ENCODE results near the gene EFCAB12. TPM values are rescaled to one million over a fixed set of nuclear protein-coding genes. Genes with fewer than 3 reads are reported as not detected.

EFCAB12 gene
- total and polyA plus RNA-seq, 10 of the 15 experiments (the other 5 are each of a cell fraction or from before 2014, with no cell fraction given) = 0.02 to 0.85 (median 0.33) TPM

GRCh38 chr3:129353589-129353941 lies 74.9 kb downstream of the EFCAB12 start (continued):
- TF ChIP-seq EP300 (IDR thresholded peaks at IDR 0.05; ENCODE audit: borderline replicate concordance in 1 of 2, control insufficient read depth in 1 of 2, low read depth in 2 of 2, low read length in 2 of 2) = no peak

DNA sequence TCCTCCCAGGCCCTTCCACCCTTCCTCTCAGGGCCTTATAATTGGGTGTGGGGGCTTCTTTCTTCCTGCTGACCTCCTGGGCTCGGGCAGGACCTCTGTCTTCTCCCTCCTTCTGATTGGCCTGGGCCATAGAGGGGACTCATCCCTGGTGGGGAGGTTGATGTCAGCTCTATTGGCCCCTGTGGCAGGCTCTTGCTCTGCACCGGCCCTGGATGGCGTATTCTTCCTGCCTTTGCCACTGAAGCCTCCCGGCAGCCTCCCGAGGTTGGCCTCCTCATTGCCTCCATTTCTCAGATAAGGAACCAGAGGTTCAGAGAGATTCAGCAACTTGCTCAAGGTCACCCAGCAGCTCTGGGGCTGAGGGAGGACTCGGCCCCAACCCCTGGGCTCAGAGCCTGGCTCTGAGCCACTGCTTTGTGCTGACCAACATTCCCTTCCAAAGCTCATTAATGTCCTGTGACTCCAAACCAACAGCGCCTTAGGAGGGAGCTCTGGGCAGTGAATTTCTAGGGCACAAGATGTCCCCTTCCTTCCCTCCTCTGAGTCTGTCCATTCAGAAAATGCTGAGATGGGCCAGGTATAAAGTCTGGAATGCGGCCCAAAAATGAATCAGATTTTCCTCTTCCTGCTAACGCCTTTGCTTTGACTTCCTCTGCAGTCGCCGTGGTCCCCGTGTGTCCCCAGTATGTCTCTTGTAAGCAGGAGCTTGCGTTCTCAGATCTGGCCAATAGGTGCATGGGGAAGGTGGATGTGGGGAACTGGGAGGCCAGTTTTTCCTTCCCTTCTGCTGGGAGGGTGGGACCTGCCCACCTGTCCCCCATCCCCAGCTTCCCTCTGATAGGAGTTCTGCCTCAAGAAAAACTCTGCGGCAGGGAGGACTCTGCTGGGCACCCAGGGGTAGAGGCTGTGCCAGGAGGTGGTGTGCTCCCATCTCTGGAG lies 75.5 kb downstream of the EFCAB12 start:
- POLR2A ChIA-PET = no interaction called here
- Histone ChIP-seq H3K4me1 (ENCODE audit: control insufficient read depth, insufficient read depth, low read length) (no peaks in the 10 kb centered on the region), H3K9ac (ENCODE audit: control insufficient read depth, insufficient read depth, low read length) (no peak overlapping the region), H3K36me3 (ENCODE audit: control insufficient read depth in 2 of 2, insufficient read depth in 2 of 2, low read length in 1 of 2) (no peaks in the 10 kb centered on the region), H3K4me2 (ENCODE audit: control insufficient read depth, insufficient read depth) (no peak overlapping the region), H3K27ac (ENCODE audit: control insufficient read depth, insufficient read depth) (no peak overlapping the region), H3K9me3 (replicated peaks; ENCODE audit: control insufficient read depth, insufficient read depth, low read length) (no peaks in the 10 kb centered on the region), H3K4me3 (no peak overlapping the region), H3K27me3 (replicated peaks in 1 of 2; ENCODE audit: control insufficient read depth in 2 of 2, insufficient read depth in 2 of 2, low read length in 1 of 2) (no peaks in the 10 kb centered on the region; a peak in 2 of 4 replicates), H3K79me2 (ENCODE audit: control insufficient read depth, insufficient read depth, low read length) (no peaks in the 10 kb centered on the region), H2AFZ (ENCODE audit: control insufficient read depth, low read depth, low read length) (no peak overlapping the region), H4K20me1 (ENCODE audit: control insufficient read depth, insufficient read depth) (no peaks in the 10 kb centered on the region)
- CTCF ChIA-PET = interaction anchor here (1.1 kb wide), 1 partner anchor 47 kb away, joined by 4 read pairs; no protein-coding TSS in a partner anchor
- no TSS peak for BruUV-seq (replicated peaks)
- TF ChIP-seq MTA3 (IDR thresholded peaks at IDR 0.05; ENCODE audit: borderline replicate concordance, low read length) = no peak
- TF ChIP-seq, protein P1, sequence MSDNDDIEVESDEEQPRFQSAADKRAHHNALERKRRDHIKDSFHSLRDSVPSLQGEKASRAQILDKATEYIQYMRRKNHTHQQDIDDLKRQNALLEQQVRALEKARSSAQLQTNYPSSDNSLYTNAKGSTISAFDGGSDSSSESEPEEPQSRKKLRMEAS (IDR thresholded peaks at IDR 0.05; ENCODE audit: low read depth, low read length) = no peak
- no peak for TF ChIP-seq POU2F2 (IDR thresholded peaks at IDR 0.05; ENCODE audit: borderline replicate concordance, low read depth, low read length)
- no peak for TF ChIP-seq NFIC (IDR thresholded peaks at IDR 0.05; ENCODE audit: low read depth, low read length)
- TF ChIP-seq PAX8 (IDR thresholded peaks at IDR 0.05) = no peak
- no peak for TF ChIP-seq MEF2A (IDR thresholded peaks at IDR 0.05; ENCODE audit: insufficient read depth, low read depth, low read length)
- 47% methylated on average over 13 of the region's 14 CpGs for WGBS (ENCODE audit: insufficient coverage, insufficient replicate concordance, low lambda C conversion rate, missing lambda C conversion rate)
- RAD21 ChIA-PET (ENCODE audit: unreplicated experiment) = no interaction called here
- no peak for FAIRE-seq
- SMC1A ChIA-PET (ENCODE audit: uncharacterized antibody, unreplicated experiment) = interaction anchor here (1.1 kb wide), 1 partner anchor 134 kb away, joined by 3 read pairs; no protein-coding TSS in a partner anchor
- in situ Hi-C loops (cut with MboI) = no loop called here
- no peak for ATAC-seq
- intact Hi-C loops (cut with micrococcal nuclease; ENCODE audit: unreplicated experiment) = no loop called here
- DNase-seq (ENCODE audit: low read depth, low spot score) = no peak

Data from GM12878 (cell line).